H9 (cell line): Measurements from ENCODE around the gene CMTM8. TPM values are rescaled to one million over a fixed set of nuclear protein-coding genes. Genes with fewer than 3 reads are reported as not detected.

ENCODE experiments used
- DNase-seq: peaks from one replicate; pipeline ENCODE4 v3.0.0-alpha.2; 2017
- H2AFZ ChIP-seq: one replicate; pipeline ENCODE4 v1.6.1; 2013; ENCODE audit warnings: mild to moderate bottlenecking, low read length, control low read depth, moderate library complexity
- H2AK5ac ChIP-seq: 2 replicates; pipeline ENCODE4 v1.6.1; 2013; ENCODE audit warnings: low read length, control low read depth, mixed read lengths; ENCODE audit not compliant: insufficient read length
- H2BK120ac ChIP-seq: one replicate; pipeline ENCODE4 v1.6.1; 2013; ENCODE audit warnings: low read depth, mild to moderate bottlenecking, low read length, control low read depth, inconsistent platforms; ENCODE audit not compliant: poor library complexity, severe bottlenecking
- H2BK12ac ChIP-seq: 2 replicates; pipeline ENCODE4 v1.6.1; 2013; ENCODE audit warnings: low read length, control low read depth, mixed read lengths, low read depth; ENCODE audit not compliant: insufficient read length
- H2BK15ac ChIP-seq: 2 replicates; pipeline ENCODE4 v1.6.1; 2013; ENCODE audit warnings: low read depth, low read length, control low read depth
- H2BK20ac ChIP-seq: one replicate; pipeline ENCODE4 v1.6.1; 2013; ENCODE audit warnings: low read depth, mild to moderate bottlenecking, low read length, control low read depth, inconsistent platforms; ENCODE audit not compliant: poor library complexity, severe bottlenecking
- H2BK5ac ChIP-seq: 2 replicates; pipeline ENCODE4 v1.6.1; 2013; ENCODE audit warnings: low read length, control low read depth, mixed read lengths; ENCODE audit not compliant: insufficient read length
- H3K14ac ChIP-seq: 2 replicates; pipeline ENCODE4 v1.6.1; 2013; ENCODE audit warnings: low read length, control low read depth; ENCODE audit not compliant: insufficient read depth
- H3K18ac ChIP-seq: 2 replicates; pipeline ENCODE4 v1.6.1; 2013; ENCODE audit warnings: low read depth, mild to moderate bottlenecking, mixed read lengths, low read length, control low read depth; ENCODE audit not compliant: insufficient read length
- H3K23ac ChIP-seq: 2 replicates; pipeline ENCODE4 v1.6.1; 2013; ENCODE audit warnings: low read length, control low read depth, mixed read lengths, low read depth; ENCODE audit not compliant: insufficient read length
- H3K23me2 ChIP-seq: 2 replicates; pipeline ENCODE4 v1.6.1; 2013; ENCODE audit warnings: low read depth, mild to moderate bottlenecking, mixed read lengths, low read length, control low read depth; ENCODE audit not compliant: insufficient read length, poor library complexity, severe bottlenecking
- H3K27ac ChIP-seq: 2 replicates; pipeline ENCODE4 v1.5.1; 2013; ENCODE audit warnings: low read length, control low read depth, mixed read lengths, low read depth; ENCODE audit not compliant: insufficient read length
- H3K27me3 ChIP-seq: 2 replicates; pipeline ENCODE4 v1.6.1; 2013; ENCODE audit warnings: low read length, control low read depth, inconsistent platforms; ENCODE audit not compliant: insufficient read depth
- H3K4ac ChIP-seq: 2 replicates; pipeline ENCODE4 v1.6.1; 2013; ENCODE audit warnings: low read depth, mild to moderate bottlenecking, control low read depth, inconsistent platforms, low read length, moderate library complexity
- H3K4me1 ChIP-seq: 2 replicates; pipeline ENCODE4 v1.6.1; 2013; ENCODE audit warnings: low read length, control low read depth, inconsistent platforms; ENCODE audit not compliant: insufficient read depth
- H3K4me2 ChIP-seq: 2 replicates; pipeline ENCODE4 v1.6.1; 2013; ENCODE audit warnings: low read length, control low read depth, mixed read lengths; ENCODE audit not compliant: insufficient read length, insufficient read depth
- H3K56ac ChIP-seq: 2 replicates; pipeline ENCODE4 v1.6.1; 2013; ENCODE audit warnings: low read depth, mild to moderate bottlenecking, mixed read lengths, low read length, control low read depth; ENCODE audit not compliant: insufficient read length
- H3K79me1 ChIP-seq: 2 replicates; pipeline ENCODE4 v1.6.1; 2013; ENCODE audit warnings: low read depth, mild to moderate bottlenecking, moderate library complexity, low read length, control low read depth, inconsistent platforms; ENCODE audit not compliant: insufficient read depth, poor library complexity, severe bottlenecking
- H3K79me2 ChIP-seq: 2 replicates; pipeline ENCODE4 v1.6.1; 2013; ENCODE audit warnings: low read length, control low read depth, inconsistent platforms; ENCODE audit not compliant: insufficient read depth
- H3K9ac ChIP-seq: 2 replicates; pipeline ENCODE4 v1.6.1; 2013; ENCODE audit warnings: low read length, control low read depth, mixed read lengths; ENCODE audit not compliant: insufficient read length; ENCODE audit errors: extremely low read depth
- H3K9me3 ChIP-seq: one replicate; pipeline ENCODE4 v1.6.1; 2013; ENCODE audit warnings: low read depth, low read length, inconsistent platforms; ENCODE audit not compliant: control insufficient read depth
- H3T11ph ChIP-seq: one replicate; pipeline ENCODE4 v1.6.1; 2013; ENCODE audit warnings: mild to moderate bottlenecking, low read length, control low read depth, inconsistent platforms
- H4K20me1 ChIP-seq: one replicate; pipeline ENCODE4 v1.6.1; 2013; ENCODE audit not compliant: control insufficient read depth, insufficient read length, insufficient read depth
- H4K5ac ChIP-seq: 2 replicates; pipeline ENCODE4 v1.6.1; 2013; ENCODE audit warnings: low read depth, mild to moderate bottlenecking, mixed read lengths, low read length, control low read depth; ENCODE audit not compliant: insufficient read length
- H4K8ac ChIP-seq: replicated peaks from 2 replicates; pipeline ENCODE4 v1.6.1; 2013; ENCODE audit warnings: low read length, control low read depth, mixed read lengths, low read depth; ENCODE audit not compliant: insufficient read length
- H4K91ac ChIP-seq: 2 replicates; pipeline ENCODE4 v1.6.1; 2013; ENCODE audit warnings: low read depth, mild to moderate bottlenecking, moderate library complexity, mixed read lengths, low read length, control low read depth; ENCODE audit not compliant: insufficient read length
- H3K27ac Mint-ChIP-seq, 3 experiments: 2 replicates in 2 of 3; 3 replicates in 1 of 3; pipeline ENCODE4 v1.8.0; 2020 to 2021; ENCODE audit warnings: mixed read lengths in 3 of 3, mild to moderate bottlenecking in 1 of 3, moderate library complexity in 1 of 3
- H3K27me3 Mint-ChIP-seq: 2 replicates; pipeline ENCODE4 v1.8.0; 2021; ENCODE audit warnings: low read depth, mild to moderate bottlenecking, moderate library complexity, mixed read lengths
- H3K36me3 Mint-ChIP-seq, 3 experiments: 2 replicates in 2 of 3; 3 replicates in 1 of 3; pipeline ENCODE4 v1.8.0; 2020 to 2021; ENCODE audit warnings: low read depth in 3 of 3, mixed read lengths in 3 of 3; ENCODE audit not compliant: insufficient read depth in 1 of 3
- H3K4me1 Mint-ChIP-seq, 2 experiments: 2 replicates each; pipeline ENCODE4 v1.8.0; 2020; ENCODE audit warnings: mixed read lengths in 2 of 2
- H3K4me3 Mint-ChIP-seq, 2 experiments: 2 replicates in 1 of 2; 3 replicates in 1 of 2; pipeline ENCODE4 v1.8.0; 2020 to 2021; ENCODE audit warnings: mild to moderate bottlenecking in 2 of 2, mixed read lengths in 2 of 2, moderate library complexity in 1 of 2
- H3K9me3 Mint-ChIP-seq, 2 experiments: 2 replicates in 1 of 2; 3 replicates in 1 of 2; pipeline ENCODE4 v1.8.0; 2020; ENCODE audit warnings: mild to moderate bottlenecking in 2 of 2, mixed read lengths in 2 of 2, moderate library complexity in 1 of 2
- WGBS: extraction: QIAGEN DNeasy Blood & Tissue Kit; methylation state at CpG from one replicate; pipeline ENCODE4 v1.1.7; 2013; ENCODE audit warnings: missing lambda C conversion rate, low lambda C conversion rate, mixed read lengths; ENCODE audit not compliant: insufficient read length; ENCODE audit errors: extremely low coverage; 5-methylcytosine and 5-hydroxymethylcytosine counted together
- total RNA-seq: library from RNA; stranded (reverse); gene quantifications from 2 replicates; pipeline ENCODE4 v1.2.1, GENCODE V29; 2021
- TF ChIP-seq, protein P1 (sequence below): fragments of 200-600 bp; sonication (generic); conservative IDR thresholded peaks from 3 replicates; pipeline ENCODE4 v1.8.0; 2021; ENCODE audit warnings: antibody characterized with exemption, mild to moderate bottlenecking

CMTM8 gene
- total RNA-seq, 1 experiment from 2014 or later = 4.0 TPM

DNA sequence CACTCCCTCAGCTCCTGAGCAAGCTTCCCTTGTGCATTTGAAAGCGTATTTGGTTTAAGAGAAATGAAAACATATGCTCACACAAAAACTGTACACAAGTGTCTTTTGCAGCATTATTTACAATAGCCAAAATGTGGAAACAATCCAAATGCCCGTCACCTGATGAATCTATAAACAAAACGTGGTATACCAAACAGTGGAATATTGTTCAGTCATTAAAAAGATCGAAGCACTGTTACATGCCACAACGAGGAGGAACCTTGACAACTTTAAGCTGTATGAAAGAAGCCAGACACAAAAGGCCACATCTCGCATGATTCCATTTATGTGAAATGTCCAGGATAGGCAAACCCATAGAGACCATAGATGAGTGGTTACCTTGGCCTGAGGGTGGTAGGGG is 81.6 kb downstream of the CMTM8 start:
- H3T11ph ChIP-seq = no peak overlapping the region
- no peak overlapping the region for H3K27ac ChIP-seq
- H3K14ac ChIP-seq = no peak overlapping the region
- H3K9me3 ChIP-seq = no peaks in the 10 kb centered on the region
- H3K27me3 ChIP-seq = no peaks in the 10 kb centered on the region
- no peak overlapping the region for H4K5ac ChIP-seq
- Mint-ChIP-seq H3K9me3 (no peaks in the 10 kb centered on the region), H3K27me3 (no peaks in the 10 kb centered on the region), H3K4me3 (no peak overlapping the region), H3K27ac (no peak overlapping the region; a peak in 1 of 7 replicates), H3K36me3 (no peaks in the 10 kb centered on the region; a peak in 1 of 7 replicates), H3K4me1 (peaks cover 49 to 59% of the 10 kb centered on the region in 2 experiments)
- H3K23me2 ChIP-seq = no peaks in the 10 kb centered on the region
- H2BK15ac ChIP-seq = no peak overlapping the region
- TF ChIP-seq, protein P1, sequence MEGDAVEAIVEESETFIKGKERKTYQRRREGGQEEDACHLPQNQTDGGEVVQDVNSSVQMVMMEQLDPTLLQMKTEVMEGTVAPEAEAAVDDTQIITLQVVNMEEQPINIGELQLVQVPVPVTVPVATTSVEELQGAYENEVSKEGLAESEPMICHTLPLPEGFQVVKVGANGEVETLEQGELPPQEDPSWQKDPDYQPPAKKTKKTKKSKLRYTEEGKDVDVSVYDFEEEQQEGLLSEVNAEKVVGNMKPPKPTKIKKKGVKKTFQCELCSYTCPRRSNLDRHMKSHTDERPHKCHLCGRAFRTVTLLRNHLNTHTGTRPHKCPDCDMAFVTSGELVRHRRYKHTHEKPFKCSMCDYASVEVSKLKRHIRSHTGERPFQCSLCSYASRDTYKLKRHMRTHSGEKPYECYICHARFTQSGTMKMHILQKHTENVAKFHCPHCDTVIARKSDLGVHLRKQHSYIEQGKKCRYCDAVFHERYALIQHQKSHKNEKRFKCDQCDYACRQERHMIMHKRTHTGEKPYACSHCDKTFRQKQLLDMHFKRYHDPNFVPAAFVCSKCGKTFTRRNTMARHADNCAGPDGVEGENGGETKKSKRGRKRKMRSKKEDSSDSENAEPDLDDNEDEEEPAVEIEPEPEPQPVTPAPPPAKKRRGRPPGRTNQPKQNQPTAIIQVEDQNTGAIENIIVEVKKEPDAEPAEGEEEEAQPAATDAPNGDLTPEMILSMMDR = no peak
- no CpG with 5 or more reads among the region's 6 CpGs for WGBS
- no peaks in the 10 kb centered on the region for H3K79me2 ChIP-seq
- H4K8ac ChIP-seq = no peak overlapping the region
- H2BK5ac ChIP-seq = no peak overlapping the region
- H3K23ac ChIP-seq = no peak overlapping the region
- no peak overlapping the region for H4K91ac ChIP-seq
- H4K20me1 ChIP-seq = no peaks in the 10 kb centered on the region
- DNase-seq = no peak
- H3K18ac ChIP-seq = no peak overlapping the region
- no peak overlapping the region for H3K9ac ChIP-seq
- H2AFZ ChIP-seq = no peak overlapping the region
- no peak overlapping the region for H3K56ac ChIP-seq
- H3K4me1 ChIP-seq = peaks cover 5% of the 10 kb centered on the region; the same call in 1 of the 2 replicates
- no peak overlapping the region for H2AK5ac ChIP-seq
- no peaks in the 10 kb centered on the region for H3K79me1 ChIP-seq
- H3K4me2 ChIP-seq = no peak overlapping the region
- no peak overlapping the region for H3K4ac ChIP-seq
- no peak overlapping the region for H2BK20ac ChIP-seq
- H2BK120ac ChIP-seq = no peak overlapping the region
- H2BK12ac ChIP-seq = no peak overlapping the region
